ENCODE measurements around the gene SLC35A5. TPM values are rescaled to one million over a fixed set of nuclear protein-coding genes. Genes with fewer than 3 reads are reported as not detected.

SLC35A5 gene
- total and polyA plus RNA-seq, 9 of the 15 experiments (the other 6 are each of a cell fraction or from before 2014, with no cell fraction given): 4.0 to 13.0 (median 9.7) TPM

DNA sequence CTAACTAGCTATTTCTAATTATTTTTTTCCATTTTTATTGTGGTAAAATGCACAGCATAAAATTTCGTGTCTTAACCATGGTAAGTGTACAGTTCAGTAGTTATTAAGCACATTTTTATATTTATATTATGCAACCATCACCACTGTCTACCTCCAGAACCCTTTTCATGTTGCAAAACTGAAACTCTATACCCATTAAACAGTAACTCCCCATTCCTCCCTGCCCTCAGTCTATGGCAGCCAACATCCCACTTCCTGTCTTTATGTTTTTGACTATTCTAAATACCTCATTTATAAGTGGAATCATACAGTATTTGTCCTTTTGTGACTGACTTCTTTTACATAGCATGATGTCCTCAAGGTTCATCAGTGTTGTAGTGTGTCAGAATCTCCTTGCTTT is 25.5 kb downstream of the SLC35A5 start:
- ATAC-seq (no peak), DNase-seq (ENCODE audit: extremely low read depth in 1 of 4, low spot score in 3 of 4) (no peak), FAIRE-seq (no peak)
- peaks cover 12% of the 10 kb centered on the region; the same call in 1 of the 3 replicates for H3K36me3 ChIP-seq (ENCODE audit: control insufficient read depth, insufficient read depth, low read length)
- H3K27me3 ChIP-seq (ENCODE audit: control insufficient read depth in 2 of 2, insufficient read depth in 2 of 2, low read length in 2 of 2): no peaks in the 10 kb centered on the region
- in situ Hi-C loops (cut with MboI) (loop anchor here (25.0 kb wide), 1 partner anchor 700 kb away; no protein-coding TSS in a partner anchor), intact Hi-C loops (cut with micrococcal nuclease) (loop anchor here (10.0 kb wide), 1 partner anchor 147 kb away; no protein-coding TSS in a partner anchor)
- no peaks in the 10 kb centered on the region for H3K79me2 ChIP-seq (ENCODE audit: control insufficient read depth, insufficient read depth, low read length)
- H3K4me3 ChIP-seq: no peak overlapping the region
- POLR2A ChIA-PET: no interaction called here
- H3K27ac ChIP-seq (ENCODE audit: extremely low read depth, low read depth, low read length): no peak overlapping the region
- TF ChIP-seq MTA3 (IDR thresholded peaks at IDR 0.05; ENCODE audit: borderline replicate concordance): no peak
- TF ChIP-seq, protein P1, sequence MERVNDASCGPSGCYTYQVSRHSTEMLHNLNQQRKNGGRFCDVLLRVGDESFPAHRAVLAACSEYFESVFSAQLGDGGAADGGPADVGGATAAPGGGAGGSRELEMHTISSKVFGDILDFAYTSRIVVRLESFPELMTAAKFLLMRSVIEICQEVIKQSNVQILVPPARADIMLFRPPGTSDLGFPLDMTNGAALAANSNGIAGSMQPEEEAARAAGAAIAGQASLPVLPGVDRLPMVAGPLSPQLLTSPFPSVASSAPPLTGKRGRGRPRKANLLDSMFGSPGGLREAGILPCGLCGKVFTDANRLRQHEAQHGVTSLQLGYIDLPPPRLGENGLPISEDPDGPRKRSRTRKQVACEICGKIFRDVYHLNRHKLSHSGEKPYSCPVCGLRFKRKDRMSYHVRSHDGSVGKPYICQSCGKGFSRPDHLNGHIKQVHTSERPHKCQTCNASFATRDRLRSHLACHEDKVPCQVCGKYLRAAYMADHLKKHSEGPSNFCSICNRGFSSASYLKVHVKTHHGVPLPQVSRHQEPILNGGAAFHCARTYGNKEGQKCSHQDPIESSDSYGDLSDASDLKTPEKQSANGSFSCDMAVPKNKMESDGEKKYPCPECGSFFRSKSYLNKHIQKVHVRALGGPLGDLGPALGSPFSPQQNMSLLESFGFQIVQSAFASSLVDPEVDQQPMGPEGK (CRISPR knock-in tag; IDR thresholded peaks at IDR 0.05; ENCODE audit: borderline replicate concordance): no peak
- no peak for TF ChIP-seq PTRF (tag; IDR thresholded peaks at IDR 0.05)
- no peak for TF ChIP-seq ZNF217 (CRISPR knock-in tag; IDR thresholded peaks at IDR 0.05)
- H4K20me1 ChIP-seq (replicated peaks; ENCODE audit: control insufficient read depth, insufficient read depth, low read length): no peaks in the 10 kb centered on the region
- BruUV-seq (replicated peaks): no TSS peak
- CTCF ChIA-PET (ENCODE audit: low intra/inter-chr PET ratio): no interaction called here
- H3K9me3 ChIP-seq (replicated peaks; ENCODE audit: control insufficient read depth, insufficient read depth, low read depth, low read length): no peaks in the 10 kb centered on the region
- no peak overlapping the region for H2AFZ ChIP-seq (ENCODE audit: low read depth, low read length)
- H3K9me1 ChIP-seq (ENCODE audit: control insufficient read depth, insufficient read depth, low read length): no peaks in the 10 kb centered on the region
- WGBS (ENCODE audit: insufficient coverage, low coverage, missing lambda C conversion rate): 38% methylated on average over 1 of the region's 1 CpG
- H3K4me1 ChIP-seq (replicated peaks in 1 of 2; ENCODE audit: control insufficient read depth in 2 of 2, insufficient read depth in 2 of 2, low read length in 2 of 2): no peaks in the 10 kb centered on the region
- H3K9ac ChIP-seq (ENCODE audit: insufficient read depth in 1 of 2, low read depth in 2 of 2, low read length in 2 of 2): no peak overlapping the region
- no peak overlapping the region for H3K4me2 ChIP-seq (ENCODE audit: insufficient read depth, low read length)

DNA sequence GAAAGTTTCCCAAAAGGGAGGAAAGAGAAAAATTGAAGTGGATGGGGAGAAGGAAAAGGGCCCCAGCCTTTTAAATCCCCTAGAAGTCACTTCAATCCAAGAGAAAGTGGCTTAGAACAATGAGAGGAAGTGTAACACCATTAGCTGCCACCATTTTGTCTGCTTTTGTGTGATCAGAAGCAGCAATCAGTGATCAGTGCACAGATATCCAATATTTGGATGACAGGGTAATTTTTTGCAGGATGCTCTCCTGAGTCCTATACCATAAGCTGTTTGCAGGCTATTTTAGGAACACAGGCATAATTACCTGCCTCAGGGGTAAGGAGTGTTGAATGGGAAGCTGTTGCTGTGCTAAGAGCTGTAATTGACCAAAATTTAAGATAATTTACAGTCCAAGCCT is 31.4 kb downstream of the SLC35A5 start:
- CTCF ChIA-PET (ENCODE audit: low intra/inter-chr PET ratio): no interaction called here
- no peaks in the 10 kb centered on the region for H4K20me1 ChIP-seq (replicated peaks; ENCODE audit: control insufficient read depth, insufficient read depth, low read length)
- no TSS peak for BruUV-seq (replicated peaks)
- no peak overlapping the region for H3K4me2 ChIP-seq (ENCODE audit: insufficient read depth, low read length)
- DNase-seq (ENCODE audit: extremely low read depth in 1 of 4, low spot score in 3 of 4) (no peak), FAIRE-seq (no peak), ATAC-seq (no peak)
- no peak overlapping the region for H3K27ac ChIP-seq (ENCODE audit: extremely low read depth, low read depth, low read length)
- no peaks in the 10 kb centered on the region for H3K9me1 ChIP-seq (ENCODE audit: control insufficient read depth, insufficient read depth, low read length)
- H3K27me3 ChIP-seq (ENCODE audit: control insufficient read depth in 2 of 2, insufficient read depth in 2 of 2, low read length in 2 of 2): no peaks in the 10 kb centered on the region
- intact Hi-C loops (cut with micrococcal nuclease) (no loop called here), in situ Hi-C loops (cut with MboI) (loop anchor here (25.0 kb wide), 1 partner anchor 694 kb away; no protein-coding TSS in a partner anchor)
- no peak overlapping the region for H2AFZ ChIP-seq (ENCODE audit: low read depth, low read length)
- H3K36me3 ChIP-seq (ENCODE audit: control insufficient read depth, insufficient read depth, low read length): no peaks in the 10 kb centered on the region
- no peaks in the 10 kb centered on the region for H3K4me1 ChIP-seq (replicated peaks in 1 of 2; ENCODE audit: control insufficient read depth in 2 of 2, insufficient read depth in 2 of 2, low read length in 2 of 2)
- no peaks in the 10 kb centered on the region for H3K9me3 ChIP-seq (replicated peaks; ENCODE audit: control insufficient read depth, insufficient read depth, low read depth, low read length)
- H3K4me3 ChIP-seq: no peak overlapping the region
- POLR2A ChIA-PET: no interaction called here
- no peak overlapping the region for H3K9ac ChIP-seq (ENCODE audit: insufficient read depth in 1 of 2, low read depth in 2 of 2, low read length in 2 of 2)
- H3K79me2 ChIP-seq (ENCODE audit: control insufficient read depth, insufficient read depth, low read length): no peaks in the 10 kb centered on the region
- TF ChIP-seq, protein P2, sequence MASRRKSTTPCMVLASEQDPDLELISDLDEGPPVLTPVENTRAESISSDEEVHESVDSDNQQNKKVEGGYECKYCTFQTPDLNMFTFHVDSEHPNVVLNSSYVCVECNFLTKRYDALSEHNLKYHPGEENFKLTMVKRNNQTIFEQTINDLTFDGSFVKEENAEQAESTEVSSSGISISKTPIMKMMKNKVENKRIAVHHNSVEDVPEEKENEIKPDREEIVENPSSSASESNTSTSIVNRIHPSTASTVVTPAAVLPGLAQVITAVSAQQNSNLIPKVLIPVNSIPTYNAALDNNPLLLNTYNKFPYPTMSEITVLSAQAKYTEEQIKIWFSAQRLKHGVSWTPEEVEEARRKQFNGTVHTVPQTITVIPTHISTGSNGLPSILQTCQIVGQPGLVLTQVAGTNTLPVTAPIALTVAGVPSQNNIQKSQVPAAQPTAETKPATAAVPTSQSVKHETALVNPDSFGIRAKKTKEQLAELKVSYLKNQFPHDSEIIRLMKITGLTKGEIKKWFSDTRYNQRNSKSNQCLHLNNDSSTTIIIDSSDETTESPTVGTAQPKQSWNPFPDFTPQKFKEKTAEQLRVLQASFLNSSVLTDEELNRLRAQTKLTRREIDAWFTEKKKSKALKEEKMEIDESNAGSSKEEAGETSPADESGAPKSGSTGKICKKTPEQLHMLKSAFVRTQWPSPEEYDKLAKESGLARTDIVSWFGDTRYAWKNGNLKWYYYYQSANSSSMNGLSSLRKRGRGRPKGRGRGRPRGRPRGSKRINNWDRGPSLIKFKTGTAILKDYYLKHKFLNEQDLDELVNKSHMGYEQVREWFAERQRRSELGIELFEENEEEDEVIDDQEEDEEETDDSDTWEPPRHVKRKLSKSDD (conservative IDR thresholded peaks at IDR 0.05; ENCODE audit: low read length): no peak

Measured in K562 (cell line).